Activated CD8-positive, alpha-beta memory T cell treated with anti-CD3 and anti-CD28 coated beads, Interleukin-2, amount 10 ng/mL, durations not matched to agents 7 days and 5 days (primary cell): ENCODE data around the gene HACL1. TPM values are rescaled to one million over a fixed set of nuclear protein-coding genes. Genes with fewer than 3 reads are reported as not detected.

ENCODE experiments used
- ATAC-seq: fragments of 150-1000 bp; cut with Tn5 transposase; one replicate; pipeline ENCODE4 v1.10.0; 2021; ENCODE audit warnings: moderate library complexity
- CTCF ChIA-PET: fragments of 350-600 bp; sonication (Branson Sonifier 250); formaldehyde crosslinking; loops from one replicate; lab custom pipeline; 2021; ENCODE audit warnings: antibody characterized with exemption; lab: Charles Lee
- DNase-seq: peaks from one replicate; pipeline ENCODE4 v3.0.0-alpha.2; 2020
- H3K27ac Mint-ChIP-seq: one replicate; pipeline ENCODE4 v1.8.0; 2021; ENCODE audit warnings: mild to moderate bottlenecking, mixed read lengths
- H3K27me3 Mint-ChIP-seq: one replicate; pipeline ENCODE4 v1.8.0; 2021; ENCODE audit warnings: mixed read lengths
- H3K36me3 Mint-ChIP-seq: one replicate; pipeline ENCODE4 v1.8.0; 2021; ENCODE audit warnings: mild to moderate bottlenecking, mixed read lengths
- H3K4me1 Mint-ChIP-seq: one replicate; pipeline ENCODE4 v1.8.0; 2021; ENCODE audit warnings: mixed read lengths
- H3K4me3 Mint-ChIP-seq: one replicate; pipeline ENCODE4 v1.8.0; 2021; ENCODE audit warnings: mild to moderate bottlenecking, moderate library complexity, mixed read lengths
- H3K9me3 Mint-ChIP-seq: one replicate; pipeline ENCODE4 v1.8.0; 2022; ENCODE audit warnings: low read depth, mixed read lengths
- total RNA-seq, 2 experiments: library from RNA; stranded (reverse); gene quantifications; one replicate each; pipeline ENCODE4 v1.2.3, GENCODE V29; 2021

Gene HACL1
- total RNA-seq, 2 experiments from 2014 or later: 24.4 to 25.5 TPM

GRCh38 chr3:15591928-15592327, 9.4 kb downstream of the HACL1 start:
- DNase-seq: no peak
- no peak for ATAC-seq
- Mint-ChIP-seq H3K27ac (no peak overlapping the region), H3K4me1 (no peaks in the 10 kb centered on the region), H3K36me3 (peaks cover 19% of the 10 kb centered on the region), H3K4me3 (no peak overlapping the region), H3K27me3 (no peaks in the 10 kb centered on the region), H3K9me3 (no peaks in the 10 kb centered on the region)
- CTCF ChIA-PET: no interaction called here

GRCh38 chr3:15591242-15591641, 10.1 kb downstream of the HACL1 start:
- no peak overlapping the region for H3K4me3 Mint-ChIP-seq
- H3K27ac Mint-ChIP-seq: no peak overlapping the region
- no peaks in the 10 kb centered on the region for H3K4me1 Mint-ChIP-seq
- DNase-seq (no peak), ATAC-seq (no peak)
- no peaks in the 10 kb centered on the region for H3K9me3 Mint-ChIP-seq
- CTCF ChIA-PET: no interaction called here
- peaks cover 20% of the 10 kb centered on the region for H3K36me3 Mint-ChIP-seq
- H3K27me3 Mint-ChIP-seq: no peaks in the 10 kb centered on the region

- no peak for ATAC-seq
- no peaks in the 10 kb centered on the region for H3K27me3 Mint-ChIP-seq
- no peak for DNase-seq
- H3K27ac Mint-ChIP-seq: no peak overlapping the region
- H3K36me3 Mint-ChIP-seq: peaks cover 22% of the 10 kb centered on the region
- H3K9me3 Mint-ChIP-seq: no peaks in the 10 kb centered on the region
- no peaks in the 10 kb centered on the region for H3K4me1 Mint-ChIP-seq
- CTCF ChIA-PET: no interaction called here
- H3K4me3 Mint-ChIP-seq: no peak overlapping the region
Measured at GRCh38 chr3:15585111-15585845, 16.1 kb downstream of the HACL1 start.

- Mint-ChIP-seq H3K4me3 (no peak overlapping the region), H3K27ac (no peak overlapping the region), H3K36me3 (peaks cover 14% of the 10 kb centered on the region), H3K9me3 (no peaks in the 10 kb centered on the region), H3K4me1 (no peaks in the 10 kb centered on the region), H3K27me3 (no peaks in the 10 kb centered on the region)
- ATAC-seq: no peak
- CTCF ChIA-PET: interaction anchor here (1.0 kb wide), 1 partner anchor 313 kb away, joined by 3 read pairs; no protein-coding TSS in a partner anchor
- no peak for DNase-seq
Measured at GRCh38 chr3:15581471-15582394, 19.6 kb downstream of the HACL1 start.

GRCh38 chr3:15579051-15579450, 22.3 kb downstream of the HACL1 start:
- Mint-ChIP-seq H3K9me3 (no peaks in the 10 kb centered on the region), H3K4me1 (no peaks in the 10 kb centered on the region), H3K27ac (no peak overlapping the region), H3K4me3 (no peak overlapping the region), H3K27me3 (no peaks in the 10 kb centered on the region), H3K36me3 (peaks cover 8% of the 10 kb centered on the region)
- DNase-seq (no peak), ATAC-seq (no peak)
- CTCF ChIA-PET: interaction anchor here (0.8 to 1.6 kb wide), 2 partner anchors 10 to 51 kb away, joined by 3 read pairs; no protein-coding TSS in a partner anchor

- H3K27me3 Mint-ChIP-seq: no peaks in the 10 kb centered on the region
- H3K4me1 Mint-ChIP-seq: no peaks in the 10 kb centered on the region
- no peaks in the 10 kb centered on the region for H3K9me3 Mint-ChIP-seq
- no peak overlapping the region for H3K4me3 Mint-ChIP-seq
- DNase-seq (no peak), ATAC-seq (no peak)
- CTCF ChIA-PET: interaction anchor here (0.8 to 1.6 kb wide), 2 partner anchors 10 to 50 kb away, joined by 3 read pairs; no protein-coding TSS in a partner anchor
- H3K27ac Mint-ChIP-seq: no peak overlapping the region
- peaks cover 8% of the 10 kb centered on the region for H3K36me3 Mint-ChIP-seq
Measured at GRCh38 chr3:15578289-15578867, 23.0 kb downstream of the HACL1 start.

- no peak for DNase-seq
- ATAC-seq: no peak
- Mint-ChIP-seq H3K27ac (no peak overlapping the region), H3K9me3 (no peaks in the 10 kb centered on the region), H3K27me3 (no peaks in the 10 kb centered on the region), H3K36me3 (peaks cover 7% of the 10 kb centered on the region), H3K4me3 (no peak overlapping the region), H3K4me1 (peaks cover 5% of the 10 kb centered on the region)
- CTCF ChIA-PET: no interaction called here
Measured at GRCh38 chr3:15576475-15576874, 24.9 kb downstream of the HACL1 start.

- DNase-seq (no peak), ATAC-seq (no peak)
- Mint-ChIP-seq H3K27ac (no peak overlapping the region), H3K27me3 (no peaks in the 10 kb centered on the region), H3K4me3 (no peak overlapping the region), H3K36me3 (peaks cover 12% of the 10 kb centered on the region), H3K9me3 (no peaks in the 10 kb centered on the region), H3K4me1 (peaks cover 6% of the 10 kb centered on the region)
- CTCF ChIA-PET: no interaction called here
Measured at GRCh38 chr3:15575446-15575845, 25.9 kb downstream of the HACL1 start.

- Mint-ChIP-seq H3K9me3 (no peaks in the 10 kb centered on the region), H3K36me3 (peaks cover 31% of the 10 kb centered on the region), H3K4me1 (peaks cover 19% of the 10 kb centered on the region), H3K4me3 (no peak overlapping the region), H3K27me3 (no peaks in the 10 kb centered on the region), H3K27ac (no peak overlapping the region)
- ATAC-seq (no peak), DNase-seq (no peak)
- CTCF ChIA-PET: interaction anchor here (0.7 to 1.0 kb wide), 2 partner anchors 14 to 379 kb away, joined by 3 to 5 read pairs; no protein-coding TSS in a partner anchor
Measured at GRCh38 chr3:15572138-15572537, 29.2 kb downstream of the HACL1 start.

GRCh38 chr3:15563190-15563589, 38.2 kb downstream of the HACL1 start:
- DNase-seq: no peak
- CTCF ChIA-PET: no interaction called here
- H3K27ac Mint-ChIP-seq: no peak overlapping the region
- ATAC-seq: no peak
- H3K4me3 Mint-ChIP-seq: no peak overlapping the region
- no peaks in the 10 kb centered on the region for H3K27me3 Mint-ChIP-seq
- H3K9me3 Mint-ChIP-seq: no peaks in the 10 kb centered on the region
- peaks cover 39% of the 10 kb centered on the region for H3K36me3 Mint-ChIP-seq
- H3K4me1 Mint-ChIP-seq: peaks cover 9% of the 10 kb centered on the region

- H3K27ac Mint-ChIP-seq: no peak overlapping the region
- ATAC-seq: no peak
Measured at GRCh38 chr3:15562560-15562959, 38.8 kb downstream of the HACL1 start.

GRCh38 chr3:15558581-15558980, 42.8 kb downstream of the HACL1 start:
- Mint-ChIP-seq H3K4me1 (peaks cover 21% of the 10 kb centered on the region), H3K27me3 (no peaks in the 10 kb centered on the region)
- no peak for ATAC-seq

More at GRCh38 chr3:15562560-15562959, 38.8 kb downstream of the HACL1 start:
- no peaks in the 10 kb centered on the region for H3K9me3 Mint-ChIP-seq
- no peak for DNase-seq
- no peak overlapping the region for H3K4me3 Mint-ChIP-seq
- CTCF ChIA-PET: no interaction called here
- peaks cover 9% of the 10 kb centered on the region for H3K4me1 Mint-ChIP-seq
- H3K27me3 Mint-ChIP-seq: no peaks in the 10 kb centered on the region
- H3K36me3 Mint-ChIP-seq: peaks cover 33% of the 10 kb centered on the region

GRCh38 chr3:15557511-15557946, 43.8 kb downstream of the HACL1 start:
- Mint-ChIP-seq H3K4me1 (peaks cover 21% of the 10 kb centered on the region), H3K27ac (peak overlapping the region; percentile 66), H3K4me3 (no peak overlapping the region), H3K9me3 (no peaks in the 10 kb centered on the region), H3K36me3 (peaks cover 4% of the 10 kb centered on the region), H3K27me3 (no peaks in the 10 kb centered on the region)
- peak; percentile 97 for ATAC-seq
- CTCF ChIA-PET: interaction anchor here (0.6 to 6.0 kb wide), 30 partner anchors 14 to 506 kb away, joined by 3 to 55 read pairs (median 4); partner anchors contain the start of gene RBSN
- DNase-seq: peak; percentile 86

More at GRCh38 chr3:15558581-15558980, 42.8 kb downstream of the HACL1 start:
- peaks cover 11% of the 10 kb centered on the region for H3K36me3 Mint-ChIP-seq
- H3K27ac Mint-ChIP-seq: no peak overlapping the region
- no peaks in the 10 kb centered on the region for H3K9me3 Mint-ChIP-seq
- no peak overlapping the region for H3K4me3 Mint-ChIP-seq
- DNase-seq: no peak
- CTCF ChIA-PET: interaction anchor here (0.6 to 6.0 kb wide), 12 partner anchors 8 to 356 kb away, joined by 3 to 55 read pairs (median 4); no protein-coding TSS in a partner anchor
